PC-9 (cell line): ENCODE results near the gene PRDM16. TPM values are rescaled to one million over a fixed set of nuclear protein-coding genes. Genes with fewer than 3 reads are reported as not detected.

Experiments
- BruUV-seq: library from RNA; stranded (reverse); fragments of 400-500 nt; replicated peaks from 2 replicates; lab custom pipeline; 2021; lab: Mats Ljungman, UMichigan
- CTCF ChIA-PET: fragments of 300-600 bp; sonication (Branson Sonifier 250); formaldehyde crosslinking; loops from one replicate; lab custom pipeline; 2022; ENCODE audit warnings: antibody characterized with exemption; lab: Charles Lee
- POLR2A ChIA-PET: fragments of 300-600 bp; sonication (Branson Sonifier 250); formaldehyde crosslinking; loops from one replicate; lab custom pipeline; 2022; ENCODE audit warnings: antibody characterized with exemption; ENCODE audit not compliant: unreplicated experiment; lab: Charles Lee
- DNase-seq, 2 experiments: peaks; one replicate each; pipeline versions ENCODE4 v3.0.0 to v3.0.0-alpha.2; 2015 to 2022; ENCODE audit warnings: mixed read lengths in 1 of 2
- H2AFZ ChIP-seq: fragments of 200-600 bp; sonication (generic); 2 replicates; pipeline ENCODE4 v1.8.1; 2017; ENCODE audit warnings: antibody characterized with exemption
- H3F3A ChIP-seq: fragments of 200-600 bp; sonication (generic); 2 replicates; pipeline ENCODE4 v1.8.1; 2017; ENCODE audit warnings: antibody characterized with exemption, mild to moderate bottlenecking, low read depth; ENCODE audit not compliant: insufficient read depth
- H3K27ac ChIP-seq: fragments of 200-600 bp; sonication (generic); 2 replicates; pipeline ENCODE4 v1.6.1; 2016; ENCODE audit warnings: mixed run types
- H3K27me3 ChIP-seq: fragments of 200-600 bp; sonication (generic); 2 replicates; pipeline ENCODE4 v1.6.1; 2016; ENCODE audit warnings: low read depth, mixed run types; ENCODE audit not compliant: insufficient read depth
- H3K36me3 ChIP-seq: fragments of 200-600 bp; sonication (generic); 2 replicates; pipeline ENCODE4 v1.6.1; 2016; ENCODE audit warnings: low read depth, mixed run types
- H3K4me1 ChIP-seq: fragments of 200-600 bp; sonication (generic); replicated peaks from 2 replicates; pipeline ENCODE4 v1.6.1; 2016; ENCODE audit warnings: mixed run types; ENCODE audit not compliant: insufficient read depth
- H3K4me2 ChIP-seq: fragments of 200-600 bp; sonication (generic); 2 replicates; pipeline ENCODE4 v1.6.1; 2017; ENCODE audit warnings: mixed run types
- H3K4me3 ChIP-seq: fragments of 200-600 bp; sonication (generic); 2 replicates; pipeline ENCODE4 v1.6.1; 2016; ENCODE audit warnings: mixed run types
- H3K79me2 ChIP-seq: fragments of 200-600 bp; sonication (generic); 2 replicates; pipeline ENCODE4 v1.6.1; 2017; ENCODE audit warnings: low read depth, mixed run types
- H3K9me2 ChIP-seq: fragments of 200-600 bp; sonication (generic); 2 replicates; pipeline ENCODE4 v1.8.1; 2017; ENCODE audit warnings: mild to moderate bottlenecking; ENCODE audit not compliant: insufficient read depth
- H3K9me3 ChIP-seq: fragments of 200-600 bp; sonication (generic); 2 replicates; pipeline ENCODE4 v1.8.1; 2016; ENCODE audit warnings: low read depth; ENCODE audit not compliant: insufficient read depth
- H4K20me1 ChIP-seq: fragments of 200-600 bp; sonication (generic); 2 replicates; pipeline ENCODE4 v1.8.1; 2017; ENCODE audit not compliant: insufficient read depth
- CTCF ChIP-seq: fragments of 200-600 bp; sonication (generic); conservative IDR thresholded peaks from 2 replicates; pipeline ENCODE4 v1.6.1; 2017; ENCODE audit warnings: mixed run types, antibody characterized with exemption, mild to moderate bottlenecking, moderate library complexity
- EZH2 ChIP-seq: fragments of 200-600 bp; sonication (generic); IDR thresholded peaks from 2 replicates; pipeline ENCODE4 v1.8.0; 2017; ENCODE audit warnings: antibody characterized with exemption, low read depth
- intact Hi-C: fragments of 100-400 bp; cut with micrococcal nuclease; formaldehyde crosslinking; loops from one replicate; pipeline ENCODE4 v1.10.0; 2022; ENCODE audit not compliant: unreplicated experiment
- total RNA-seq: library from RNA; stranded (reverse); gene quantifications from 2 replicates; pipeline ENCODE4 v1.2.3, GENCODE V29; 2021

Gene PRDM16
- total RNA-seq, 1 experiment from 2014 or later = not detected

- BruUV-seq = no TSS peak
- Histone ChIP-seq H4K20me1 (no peaks in the 10 kb centered on the region), H3K4me3 (no peak overlapping the region), H3K9me2 (no peaks in the 10 kb centered on the region), H3K4me2 (no peak overlapping the region), H3K79me2 (no peaks in the 10 kb centered on the region), H3K9me3 (no peaks in the 10 kb centered on the region), H3K27ac (no peak overlapping the region), H3K27me3 (peaks cover 97% of the 10 kb centered on the region), H3K36me3 (no peaks in the 10 kb centered on the region), H3F3A (no peaks in the 10 kb centered on the region), H3K4me1 (no peaks in the 10 kb centered on the region), H2AFZ (no peak overlapping the region)
- CTCF ChIA-PET = no interaction called here
- POLR2A ChIA-PET = no interaction called here
- intact Hi-C loops = no loop called here
- no peak for DNase-seq
- TF ChIP-seq CTCF (no peak), EZH2 (no peak)
Measured at GRCh38 chr1:3278416-3279181, 209.6 kb downstream of the PRDM16 start.

GRCh38 chr1:3279182-3279470, 210.1 kb downstream of the PRDM16 start:
- no peaks in the 10 kb centered on the region for H4K20me1 ChIP-seq
- H3K27ac ChIP-seq = no peak overlapping the region
- no peaks in the 10 kb centered on the region for H3K9me3 ChIP-seq
- no peak overlapping the region for H2AFZ ChIP-seq
- H3K4me3 ChIP-seq = no peak overlapping the region
- no peaks in the 10 kb centered on the region for H3F3A ChIP-seq
- H3K27me3 ChIP-seq = peaks cover 100% of the 10 kb centered on the region
- CTCF ChIA-PET = no interaction called here
- no peaks in the 10 kb centered on the region for H3K79me2 ChIP-seq
- H3K4me2 ChIP-seq = no peak overlapping the region
- POLR2A ChIA-PET = interaction anchor here (0.6 kb wide), 1 partner anchor 33 kb away, joined by 3 read pairs; no protein-coding TSS in a partner anchor
- no TSS peak for BruUV-seq
- TF ChIP-seq CTCF = no peak
- no peaks in the 10 kb centered on the region for H3K4me1 ChIP-seq
- no peaks in the 10 kb centered on the region for H3K36me3 ChIP-seq
- intact Hi-C loops = no loop called here
- H3K9me2 ChIP-seq = no peaks in the 10 kb centered on the region
- DNase-seq = no peak

- BruUV-seq = no TSS peak
- Histone ChIP-seq H3K27ac (no peak overlapping the region), H3K4me1 (no peaks in the 10 kb centered on the region), H2AFZ (no peak overlapping the region), H3K9me2 (no peaks in the 10 kb centered on the region), H3K4me2 (no peak overlapping the region), H4K20me1 (no peaks in the 10 kb centered on the region), H3F3A (no peaks in the 10 kb centered on the region), H3K9me3 (no peaks in the 10 kb centered on the region), H3K27me3 (peaks cover 100% of the 10 kb centered on the region), H3K4me3 (no peak overlapping the region), H3K36me3 (no peaks in the 10 kb centered on the region), H3K79me2 (no peaks in the 10 kb centered on the region)
- ChIA-PET POLR2A (no interaction called here), CTCF (no interaction called here)
- TF ChIP-seq EZH2 = no peak
- TF ChIP-seq CTCF = no peak
- intact Hi-C loops = no loop called here
- no peak for DNase-seq
Measured at GRCh38 chr1:3281735-3282134, 212.7 kb downstream of the PRDM16 start.
